NCI-H446 (cell line): ENCODE data around the gene MGAT3.

Source experiments
- DNase-seq, 2 experiments: peaks; one replicate each; lab custom pipeline; 2025; lab: John Stamatoyannopoulos, UW

MGAT3 gene

GRCh38 chr22:39429186-39429585 is 27.6 kb upstream of the MGAT3 start:
- no peak for DNase-seq

DNA sequence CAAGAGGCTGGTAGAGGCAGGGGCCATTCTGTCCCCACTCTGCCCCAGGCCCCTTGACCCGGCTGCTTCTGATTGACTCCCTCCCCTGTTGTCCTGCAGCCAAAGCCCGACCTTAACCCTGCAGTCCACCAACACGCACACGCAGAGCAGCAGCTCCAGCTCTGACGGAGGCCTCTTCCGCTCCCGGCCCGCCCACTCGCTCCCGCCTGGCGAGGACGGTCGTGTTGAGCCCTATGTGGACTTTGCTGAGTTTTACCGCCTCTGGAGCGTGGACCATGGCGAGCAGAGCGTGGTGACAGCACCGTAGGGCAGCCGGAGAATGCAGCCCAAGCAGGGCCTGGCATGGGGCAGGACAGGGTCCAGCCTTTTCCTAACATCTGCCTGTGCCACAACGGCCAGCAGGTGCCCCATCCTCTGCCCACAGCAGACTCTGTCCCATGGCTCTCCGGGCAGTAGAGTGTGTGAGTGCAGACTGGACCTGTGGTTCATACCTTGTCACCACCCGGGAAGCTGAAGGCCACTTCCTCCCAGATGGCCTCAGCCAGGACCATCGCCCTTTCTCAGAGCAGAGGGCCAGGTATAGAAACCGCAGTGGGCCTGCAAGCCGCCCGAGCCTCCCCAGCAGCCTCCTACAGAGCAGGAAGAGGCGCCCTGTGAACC is 26.8 kb upstream of the MGAT3 start:
- no peak for DNase-seq

DNA sequence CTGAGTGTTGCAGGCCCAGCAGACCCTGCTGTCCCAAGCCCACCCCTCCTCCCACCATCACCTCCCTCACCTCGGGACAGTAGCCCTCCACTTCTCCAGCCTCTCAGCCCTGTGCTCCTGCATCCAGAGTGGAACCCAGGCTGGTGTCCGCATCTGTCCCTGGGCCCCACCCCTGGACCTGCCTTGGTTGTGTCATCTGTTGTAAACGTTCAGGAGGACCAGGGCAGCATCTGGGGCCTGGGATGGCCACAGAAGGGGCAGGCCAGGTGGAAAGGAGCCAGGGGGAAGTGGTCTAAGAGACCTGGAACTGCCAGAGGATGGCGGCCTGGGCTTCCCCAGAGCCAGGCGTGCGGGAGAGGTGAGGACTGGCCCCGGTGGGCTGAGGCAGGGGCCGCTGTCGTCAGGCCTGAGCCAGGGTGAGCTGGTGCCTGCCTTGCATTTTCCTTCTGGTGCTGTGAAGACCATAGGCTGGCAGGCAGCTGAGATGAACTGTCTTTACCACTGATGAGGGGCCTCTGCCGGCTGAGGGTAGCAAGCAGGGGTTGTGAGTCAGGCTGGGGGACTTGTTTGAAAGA is 26.1 kb upstream of the MGAT3 start:
- no peak for DNase-seq

- DNase-seq, result no peak
Measured at GRCh38 chr22:39431216-39431801, 25.5 kb upstream of the MGAT3 start.

- no peak for DNase-seq
Measured at GRCh38 chr22:39431821-39432251, 25.0 kb upstream of the MGAT3 start.

DNA sequence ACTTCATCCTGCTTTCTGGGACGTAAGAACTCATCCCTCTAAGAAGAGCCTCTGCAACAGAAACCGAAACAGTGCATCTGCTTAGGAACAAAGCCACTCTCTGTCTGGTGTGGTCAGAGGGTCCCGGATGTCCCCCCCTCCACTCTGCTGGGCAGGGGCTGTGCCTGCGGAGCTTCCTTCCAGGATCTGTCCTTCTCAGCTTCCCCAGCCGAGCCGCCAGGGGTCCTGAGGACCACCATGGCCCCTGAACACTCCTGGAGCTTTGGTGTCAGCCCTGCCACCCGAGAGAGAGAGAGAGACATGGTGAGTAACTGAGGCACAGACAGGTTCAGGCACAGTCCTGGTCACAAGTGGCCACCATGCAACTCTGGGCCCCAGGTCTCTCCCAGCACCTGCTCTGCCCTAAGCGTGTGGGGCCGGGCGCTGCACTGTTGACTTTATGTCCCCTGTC is 24.4 kb upstream of the MGAT3 start:
- no peak for DNase-seq

- DNase-seq, result no peak
Measured at GRCh38 chr22:39433476-39434242, 23.2 kb upstream of the MGAT3 start.

DNA sequence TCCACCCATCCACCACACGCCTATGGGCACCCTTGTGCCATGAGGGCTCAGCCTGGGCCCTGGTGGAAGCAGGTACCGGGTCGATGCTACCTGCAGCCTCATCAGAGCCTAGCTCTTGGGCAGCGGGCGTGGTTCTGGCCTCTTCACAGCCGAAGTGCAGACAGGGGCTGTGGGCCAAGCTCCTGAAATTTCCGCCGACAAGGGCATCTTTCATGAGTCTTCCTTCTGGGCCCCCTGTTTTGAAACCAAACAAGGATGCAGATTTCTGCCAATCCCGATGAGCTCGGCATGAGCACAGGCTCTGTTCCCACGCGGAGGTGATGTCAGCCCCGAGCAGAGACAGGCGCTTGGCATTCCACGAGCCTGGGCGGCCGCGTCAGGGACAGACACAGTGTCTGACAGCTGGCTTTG is 22.6 kb upstream of the MGAT3 start:
- no peak for DNase-seq

DNA sequence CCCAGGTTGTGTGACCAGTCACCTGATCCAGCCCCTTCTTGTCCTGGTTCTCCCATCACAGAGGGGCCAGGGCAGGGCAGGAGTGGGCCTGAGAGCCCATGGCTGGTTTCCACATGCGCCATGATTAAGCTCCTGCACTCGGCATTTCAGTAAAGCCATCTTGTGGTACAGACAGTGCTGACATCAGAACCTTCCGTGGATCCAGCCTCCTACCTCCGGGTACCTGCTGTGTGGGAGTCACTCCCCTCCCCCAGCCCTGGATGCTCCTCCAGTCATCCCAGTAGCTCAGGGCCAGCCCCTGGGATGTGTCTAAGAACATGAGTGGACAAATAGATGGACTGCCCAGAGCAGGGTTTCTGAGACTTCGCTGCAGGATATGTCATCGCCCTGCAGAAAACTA is 22.1 kb upstream of the MGAT3 start:
- DNase-seq, result no peak

DNA sequence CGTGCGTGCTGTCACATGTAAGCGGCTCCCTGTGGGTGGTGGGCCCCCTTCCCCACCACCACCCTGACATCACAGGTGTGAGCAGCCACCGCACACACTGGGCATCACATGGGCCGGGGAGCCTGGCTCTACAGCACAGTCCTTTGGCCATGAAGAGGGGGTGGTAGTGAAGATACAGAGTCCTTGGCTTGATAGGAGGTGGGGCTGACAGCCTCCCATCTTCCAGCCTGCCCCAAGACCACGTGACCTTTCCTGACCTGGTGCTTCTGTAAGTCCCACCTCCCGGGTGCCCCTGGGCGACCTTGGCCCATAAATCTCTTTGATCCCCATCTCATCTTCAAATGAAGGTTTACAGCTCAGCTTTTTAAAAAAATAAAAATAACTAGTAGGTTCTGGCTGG is 21.2 kb upstream of the MGAT3 start:
- DNase-seq, result no peak

GRCh38 chr22:39437791-39438704 is 18.8 kb upstream of the MGAT3 start:
- DNase-seq, result no peak

- DNase-seq, result no peak
Measured at GRCh38 chr22:39439170-39439569, 17.6 kb upstream of the MGAT3 start.

GRCh38 chr22:39443398-39443797 is 13.4 kb upstream of the MGAT3 start:
- no peak for DNase-seq

DNA sequence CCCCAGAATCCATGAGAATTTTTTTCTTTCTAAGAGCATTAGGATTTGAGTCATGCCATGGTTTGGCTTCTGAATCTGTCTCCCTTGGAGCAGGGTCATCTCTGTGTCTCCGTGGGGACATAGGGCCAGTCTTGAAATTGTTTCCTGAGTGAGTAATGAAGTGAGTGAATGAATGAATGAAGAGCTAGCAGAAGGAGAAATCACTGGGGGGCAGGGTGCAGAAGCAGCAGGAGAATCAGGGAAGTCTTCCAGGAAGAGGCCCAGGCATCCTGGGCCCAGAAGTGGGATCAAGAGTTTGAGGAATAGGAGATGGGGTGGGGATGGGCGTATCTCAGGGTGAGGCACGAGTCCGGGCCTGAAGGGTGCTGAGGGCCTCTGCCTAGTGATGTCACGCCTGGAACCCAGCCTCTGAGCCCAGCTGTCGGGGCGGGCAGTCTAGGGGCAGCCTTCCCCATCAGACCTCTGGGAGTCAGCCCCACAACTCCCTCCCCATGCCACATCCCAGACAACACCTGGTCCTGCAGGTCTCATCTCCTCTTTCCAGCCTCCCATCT is 12.5 kb upstream of the MGAT3 start:
- no peak for DNase-seq

- DNase-seq, result no peak
Measured at GRCh38 chr22:39444937-39445465, 11.8 kb upstream of the MGAT3 start.

DNA sequence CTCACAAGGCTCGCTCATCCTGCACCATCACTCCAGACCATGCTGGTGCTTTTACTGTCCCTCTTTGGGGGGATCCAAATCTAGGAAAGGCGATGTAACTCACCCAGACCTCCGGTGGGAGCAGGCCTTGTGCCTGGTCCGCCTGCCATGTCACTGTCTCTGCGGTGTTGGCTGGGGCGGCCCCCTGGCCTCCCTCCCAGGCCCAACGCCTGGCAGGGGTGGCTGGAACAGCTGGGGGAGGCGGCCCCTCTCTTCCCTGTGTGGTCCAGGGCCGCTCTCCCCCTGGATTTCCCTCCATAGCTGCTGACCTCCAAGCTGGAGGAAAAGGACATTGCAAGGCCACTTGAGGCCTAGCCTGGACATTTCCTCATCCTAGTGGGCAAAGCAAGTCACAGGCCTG is 11.1 kb upstream of the MGAT3 start:
- DNase-seq, result no peak

GRCh38 chr22:39446239-39446721 is 10.5 kb upstream of the MGAT3 start:
- DNase-seq, result no peak

DNA sequence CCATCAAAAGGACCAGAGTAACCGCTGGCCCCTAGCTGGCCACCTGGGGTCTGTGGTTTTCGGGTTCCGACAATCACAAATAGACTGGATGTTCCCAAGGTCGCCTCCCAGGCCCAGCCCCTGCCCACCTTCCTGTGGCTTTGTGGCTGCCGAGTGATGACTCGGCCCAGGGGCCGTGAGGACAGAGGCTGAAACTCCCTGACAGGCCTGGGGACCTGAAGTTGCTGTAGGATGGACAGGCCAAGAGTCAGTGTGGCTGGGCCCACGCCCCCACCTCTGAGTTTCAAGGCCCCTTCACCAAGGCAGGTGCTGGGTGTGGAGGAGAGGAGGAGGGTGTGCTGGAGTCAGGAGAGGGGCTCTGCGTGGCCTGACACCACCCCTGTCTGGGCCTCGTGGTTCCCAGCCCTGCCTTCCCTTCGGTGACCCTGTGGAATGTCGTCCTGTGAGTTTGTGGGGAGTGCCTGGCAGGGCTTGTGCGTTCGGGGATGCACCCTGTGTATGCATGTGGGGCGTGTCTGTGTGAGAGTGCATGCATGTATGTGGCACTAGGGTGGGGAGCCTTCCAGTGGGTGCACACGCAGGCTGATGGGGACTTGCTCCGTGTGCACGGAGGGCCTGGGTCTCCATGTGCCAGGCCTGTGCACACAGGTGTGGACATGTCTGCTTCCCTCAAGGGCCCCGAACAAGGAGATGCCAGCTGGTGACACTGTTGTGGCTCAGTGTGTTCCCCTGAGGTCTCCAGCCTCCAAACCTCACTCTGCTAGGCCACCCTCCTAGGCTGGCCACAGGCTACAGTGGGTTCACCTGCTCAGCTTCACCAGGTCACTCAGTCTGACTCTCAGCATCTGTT is 8.4 kb upstream of the MGAT3 start:
- DNase-seq, result no peak

DNA sequence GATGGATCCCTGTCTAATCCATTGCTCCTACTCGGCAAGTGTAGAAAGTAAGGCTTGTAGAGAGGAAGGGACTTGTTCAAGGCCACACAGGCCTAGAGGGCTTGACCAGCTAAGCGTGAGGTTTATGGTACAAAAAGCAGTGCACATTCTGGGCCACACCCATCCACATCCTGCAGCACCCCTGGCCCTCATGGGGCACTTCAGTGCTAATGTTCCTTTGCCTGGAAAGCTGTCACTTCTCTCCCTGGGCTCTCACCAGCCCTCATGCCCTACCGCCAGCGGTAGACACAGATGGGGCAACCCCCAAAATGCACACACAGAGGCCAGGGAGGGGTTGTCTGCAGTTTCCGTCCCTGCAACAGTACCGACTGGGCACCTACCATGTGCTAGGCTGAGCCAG is 7.1 kb upstream of the MGAT3 start:
- no peak for DNase-seq
